ENCODE results near the gene TIRAP.

GRCh38 chr11:126281245-126281644, 1.6 kb upstream of the TIRAP start:
- TF ChIP-seq, protein P1, sequence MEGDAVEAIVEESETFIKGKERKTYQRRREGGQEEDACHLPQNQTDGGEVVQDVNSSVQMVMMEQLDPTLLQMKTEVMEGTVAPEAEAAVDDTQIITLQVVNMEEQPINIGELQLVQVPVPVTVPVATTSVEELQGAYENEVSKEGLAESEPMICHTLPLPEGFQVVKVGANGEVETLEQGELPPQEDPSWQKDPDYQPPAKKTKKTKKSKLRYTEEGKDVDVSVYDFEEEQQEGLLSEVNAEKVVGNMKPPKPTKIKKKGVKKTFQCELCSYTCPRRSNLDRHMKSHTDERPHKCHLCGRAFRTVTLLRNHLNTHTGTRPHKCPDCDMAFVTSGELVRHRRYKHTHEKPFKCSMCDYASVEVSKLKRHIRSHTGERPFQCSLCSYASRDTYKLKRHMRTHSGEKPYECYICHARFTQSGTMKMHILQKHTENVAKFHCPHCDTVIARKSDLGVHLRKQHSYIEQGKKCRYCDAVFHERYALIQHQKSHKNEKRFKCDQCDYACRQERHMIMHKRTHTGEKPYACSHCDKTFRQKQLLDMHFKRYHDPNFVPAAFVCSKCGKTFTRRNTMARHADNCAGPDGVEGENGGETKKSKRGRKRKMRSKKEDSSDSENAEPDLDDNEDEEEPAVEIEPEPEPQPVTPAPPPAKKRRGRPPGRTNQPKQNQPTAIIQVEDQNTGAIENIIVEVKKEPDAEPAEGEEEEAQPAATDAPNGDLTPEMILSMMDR (IDR thresholded peaks at IDR 0.05): no peak
- TF ChIP-seq POLR2AphosphoS5 (IDR thresholded peaks at IDR 0.05): no peak
- TF ChIP-seq EP300 (IDR thresholded peaks at IDR 0.05): no peak
